ENCODE results near the gene CGB1. TPM values are rescaled to one million over a fixed set of nuclear protein-coding genes. Genes with fewer than 3 reads are reported as not detected.

CGB1 gene
- total RNA-seq, 1 experiment from 2014 or later: not detected

DNA sequence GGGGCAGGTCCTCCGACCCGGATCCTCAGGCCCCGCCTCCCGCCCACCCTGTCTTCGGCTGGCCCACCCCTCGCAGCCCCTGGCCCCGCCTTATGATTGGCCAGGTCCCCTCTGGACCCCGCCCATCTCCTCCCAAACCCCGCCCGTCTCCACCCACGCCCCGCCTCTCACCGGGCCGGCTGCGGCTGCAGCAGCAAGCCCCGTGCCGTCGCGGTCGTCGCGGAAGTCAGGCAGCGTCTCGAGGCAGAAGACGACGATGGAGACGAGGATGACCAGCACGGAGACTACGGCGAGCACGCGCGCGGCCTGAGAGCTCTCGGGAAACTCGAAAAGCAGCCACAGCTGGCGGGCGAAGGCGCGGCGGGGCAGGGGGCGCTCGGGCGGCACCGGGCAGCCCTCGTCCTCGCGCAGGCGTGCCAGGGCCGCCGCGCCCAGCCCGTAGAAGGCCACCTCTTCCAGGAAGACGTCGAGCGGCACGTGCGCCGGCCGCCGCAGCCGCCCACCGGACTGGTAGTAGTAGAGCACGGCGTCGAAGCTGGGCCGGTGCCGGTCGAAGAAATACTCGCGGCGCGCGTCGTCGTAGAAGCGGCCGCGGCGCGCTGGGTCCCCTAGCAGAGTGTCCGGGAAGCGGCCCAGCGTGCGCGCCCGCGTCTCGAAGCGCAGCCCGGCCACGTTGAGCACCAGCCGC, 35.3 kb upstream of the CGB1 start (continued):
- TF ChIP-seq GABPB1 (CRISPR knock-in tag; IDR thresholded peaks at IDR 0.05): no peak
- TF ChIP-seq MYBL2 (CRISPR knock-in tag; IDR thresholded peaks at IDR 0.05): peak; percentile 91
- TF ChIP-seq ESRRA (CRISPR knock-in tag; IDR thresholded peaks at IDR 0.05; ENCODE audit: borderline replicate concordance): peak; percentile 93; the same call in 1 of the 2 replicates
- TF ChIP-seq, protein P1, sequence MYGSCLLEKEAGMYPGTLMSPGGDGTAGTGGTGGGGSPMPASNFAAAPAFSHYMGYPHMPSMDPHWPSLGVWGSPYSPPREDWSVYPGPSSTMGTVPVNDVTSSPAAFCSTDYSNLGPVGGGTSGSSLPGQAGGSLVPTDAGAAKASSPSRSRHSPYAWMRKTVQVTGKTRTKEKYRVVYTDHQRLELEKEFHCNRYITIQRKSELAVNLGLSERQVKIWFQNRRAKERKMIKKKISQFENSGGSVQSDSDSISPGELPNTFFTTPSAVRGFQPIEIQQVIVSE (CRISPR knock-in tag; IDR thresholded peaks at IDR 0.05; ENCODE audit: borderline replicate concordance): no peak
- TF ChIP-seq SMAD4 (CRISPR knock-in tag; IDR thresholded peaks at IDR 0.05): peak; percentile 46; the same call in 1 of the 2 replicates
- TF ChIP-seq ZNF423 (CRISPR knock-in tag; IDR thresholded peaks at IDR 0.05): no peak
- TF ChIP-seq CREB1 (CRISPR knock-in tag; IDR thresholded peaks at IDR 0.05): 0 out of 2 replicates have a peak, but pooled peaks have one; percentile 33
- TF ChIP-seq IRF2 (CRISPR knock-in tag; IDR thresholded peaks at IDR 0.05; ENCODE audit: borderline replicate concordance, low read depth): no peak
- no peak; the same call in 1 of the 2 replicates for TF ChIP-seq ATF1 (CRISPR knock-in tag; IDR thresholded peaks at IDR 0.05)
- TF ChIP-seq JAZF1 (CRISPR knock-in tag; IDR thresholded peaks at IDR 0.05): no peak
- TF ChIP-seq RORB (CRISPR knock-in tag; IDR thresholded peaks at IDR 0.05): no peak
- TF ChIP-seq, protein P2, sequence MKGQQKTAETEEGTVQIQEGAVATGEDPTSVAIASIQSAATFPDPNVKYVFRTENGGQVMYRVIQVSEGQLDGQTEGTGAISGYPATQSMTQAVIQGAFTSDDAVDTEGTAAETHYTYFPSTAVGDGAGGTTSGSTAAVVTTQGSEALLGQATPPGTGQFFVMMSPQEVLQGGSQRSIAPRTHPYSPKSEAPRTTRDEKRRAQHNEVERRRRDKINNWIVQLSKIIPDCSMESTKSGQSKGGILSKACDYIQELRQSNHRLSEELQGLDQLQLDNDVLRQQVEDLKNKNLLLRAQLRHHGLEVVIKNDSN (CRISPR knock-in tag; IDR thresholded peaks at IDR 0.05): peak; percentile 65; the same call in 1 of the 2 replicates
- peak; percentile 91 for TF ChIP-seq TCF7 (CRISPR knock-in tag; IDR thresholded peaks at IDR 0.05; ENCODE audit: low read depth)
- TF ChIP-seq FOXP1 (CRISPR knock-in tag; IDR thresholded peaks at IDR 0.05; ENCODE audit: borderline replicate concordance): peak; percentile 98
- TF ChIP-seq, protein P3, sequence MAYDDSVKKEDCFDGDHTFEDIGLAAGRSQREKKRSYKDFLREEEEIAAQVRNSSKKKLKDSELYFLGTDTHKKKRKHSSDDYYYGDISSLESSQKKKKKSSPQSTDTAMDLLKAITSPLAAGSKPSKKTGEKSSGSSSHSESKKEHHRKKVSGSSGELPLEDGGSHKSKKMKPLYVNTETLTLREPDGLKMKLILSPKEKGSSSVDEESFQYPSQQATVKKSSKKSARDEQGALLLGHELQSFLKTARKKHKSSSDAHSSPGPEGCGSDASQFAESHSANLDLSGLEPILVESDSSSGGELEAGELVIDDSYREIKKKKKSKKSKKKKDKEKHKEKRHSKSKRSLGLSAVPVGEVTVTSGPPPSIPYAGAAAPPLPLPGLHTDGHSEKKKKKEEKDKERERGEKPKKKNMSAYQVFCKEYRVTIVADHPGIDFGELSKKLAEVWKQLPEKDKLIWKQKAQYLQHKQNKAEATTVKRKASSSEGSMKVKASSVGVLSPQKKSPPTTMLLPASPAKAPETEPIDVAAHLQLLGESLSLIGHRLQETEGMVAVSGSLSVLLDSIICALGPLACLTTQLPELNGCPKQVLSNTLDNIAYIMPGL (CRISPR knock-in tag; IDR thresholded peaks at IDR 0.05): peak; percentile 69; the same call in 1 of the 2 replicates
- TF ChIP-seq, protein P4, sequence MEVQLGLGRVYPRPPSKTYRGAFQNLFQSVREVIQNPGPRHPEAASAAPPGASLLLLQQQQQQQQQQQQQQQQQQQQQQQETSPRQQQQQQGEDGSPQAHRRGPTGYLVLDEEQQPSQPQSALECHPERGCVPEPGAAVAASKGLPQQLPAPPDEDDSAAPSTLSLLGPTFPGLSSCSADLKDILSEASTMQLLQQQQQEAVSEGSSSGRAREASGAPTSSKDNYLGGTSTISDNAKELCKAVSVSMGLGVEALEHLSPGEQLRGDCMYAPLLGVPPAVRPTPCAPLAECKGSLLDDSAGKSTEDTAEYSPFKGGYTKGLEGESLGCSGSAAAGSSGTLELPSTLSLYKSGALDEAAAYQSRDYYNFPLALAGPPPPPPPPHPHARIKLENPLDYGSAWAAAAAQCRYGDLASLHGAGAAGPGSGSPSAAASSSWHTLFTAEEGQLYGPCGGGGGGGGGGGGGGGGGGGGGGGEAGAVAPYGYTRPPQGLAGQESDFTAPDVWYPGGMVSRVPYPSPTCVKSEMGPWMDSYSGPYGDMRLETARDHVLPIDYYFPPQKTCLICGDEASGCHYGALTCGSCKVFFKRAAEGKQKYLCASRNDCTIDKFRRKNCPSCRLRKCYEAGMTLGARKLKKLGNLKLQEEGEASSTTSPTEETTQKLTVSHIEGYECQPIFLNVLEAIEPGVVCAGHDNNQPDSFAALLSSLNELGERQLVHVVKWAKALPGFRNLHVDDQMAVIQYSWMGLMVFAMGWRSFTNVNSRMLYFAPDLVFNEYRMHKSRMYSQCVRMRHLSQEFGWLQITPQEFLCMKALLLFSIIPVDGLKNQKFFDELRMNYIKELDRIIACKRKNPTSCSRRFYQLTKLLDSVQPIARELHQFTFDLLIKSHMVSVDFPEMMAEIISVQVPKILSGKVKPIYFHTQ (CRISPR knock-in tag; IDR thresholded peaks at IDR 0.05): no peak
- TF ChIP-seq, protein P5, sequence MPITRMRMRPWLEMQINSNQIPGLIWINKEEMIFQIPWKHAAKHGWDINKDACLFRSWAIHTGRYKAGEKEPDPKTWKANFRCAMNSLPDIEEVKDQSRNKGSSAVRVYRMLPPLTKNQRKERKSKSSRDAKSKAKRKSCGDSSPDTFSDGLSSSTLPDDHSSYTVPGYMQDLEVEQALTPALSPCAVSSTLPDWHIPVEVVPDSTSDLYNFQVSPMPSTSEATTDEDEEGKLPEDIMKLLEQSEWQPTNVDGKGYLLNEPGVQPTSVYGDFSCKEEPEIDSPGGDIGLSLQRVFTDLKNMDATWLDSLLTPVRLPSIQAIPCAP (CRISPR knock-in tag; IDR thresholded peaks at IDR 0.05): peak; percentile 93
- TF ChIP-seq, protein P6, sequence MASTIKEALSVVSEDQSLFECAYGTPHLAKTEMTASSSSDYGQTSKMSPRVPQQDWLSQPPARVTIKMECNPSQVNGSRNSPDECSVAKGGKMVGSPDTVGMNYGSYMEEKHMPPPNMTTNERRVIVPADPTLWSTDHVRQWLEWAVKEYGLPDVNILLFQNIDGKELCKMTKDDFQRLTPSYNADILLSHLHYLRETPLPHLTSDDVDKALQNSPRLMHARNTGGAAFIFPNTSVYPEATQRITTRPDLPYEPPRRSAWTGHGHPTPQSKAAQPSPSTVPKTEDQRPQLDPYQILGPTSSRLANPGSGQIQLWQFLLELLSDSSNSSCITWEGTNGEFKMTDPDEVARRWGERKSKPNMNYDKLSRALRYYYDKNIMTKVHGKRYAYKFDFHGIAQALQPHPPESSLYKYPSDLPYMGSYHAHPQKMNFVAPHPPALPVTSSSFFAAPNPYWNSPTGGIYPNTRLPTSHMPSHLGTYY (CRISPR knock-in tag; IDR thresholded peaks at IDR 0.05): no peak
- TF ChIP-seq, protein P7, sequence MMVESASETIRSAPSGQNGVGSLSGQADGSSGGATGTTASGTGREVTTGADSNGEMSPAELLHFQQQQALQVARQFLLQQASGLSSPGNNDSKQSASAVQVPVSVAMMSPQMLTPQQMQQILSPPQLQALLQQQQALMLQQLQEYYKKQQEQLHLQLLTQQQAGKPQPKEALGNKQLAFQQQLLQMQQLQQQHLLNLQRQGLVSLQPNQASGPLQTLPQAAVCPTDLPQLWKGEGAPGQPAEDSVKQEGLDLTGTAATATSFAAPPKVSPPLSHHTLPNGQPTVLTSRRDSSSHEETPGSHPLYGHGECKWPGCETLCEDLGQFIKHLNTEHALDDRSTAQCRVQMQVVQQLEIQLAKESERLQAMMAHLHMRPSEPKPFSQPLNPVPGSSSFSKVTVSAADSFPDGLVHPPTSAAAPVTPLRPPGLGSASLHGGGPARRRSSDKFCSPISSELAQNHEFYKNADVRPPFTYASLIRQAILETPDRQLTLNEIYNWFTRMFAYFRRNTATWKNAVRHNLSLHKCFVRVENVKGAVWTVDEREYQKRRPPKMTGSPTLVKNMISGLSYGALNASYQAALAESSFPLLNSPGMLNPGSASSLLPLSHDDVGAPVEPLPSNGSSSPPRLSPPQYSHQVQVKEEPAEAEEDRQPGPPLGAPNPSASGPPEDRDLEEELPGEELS (CRISPR knock-in tag; IDR thresholded peaks at IDR 0.05): peak; percentile 95
- TF ChIP-seq SMAD3 (CRISPR knock-in tag; IDR thresholded peaks at IDR 0.05; ENCODE audit: borderline replicate concordance): peak; percentile 60; the same call in 1 of the 2 replicates
- no peak for TF ChIP-seq HMGA2 (CRISPR knock-in tag; IDR thresholded peaks at IDR 0.05)
- TF ChIP-seq ELF4 (CRISPR knock-in tag; IDR thresholded peaks at IDR 0.05; ENCODE audit: low read depth): peak; percentile 66
- peak; percentile 80 for TF ChIP-seq SP1 (CRISPR knock-in tag; conservative IDR thresholded peaks at IDR 0.05)
- peak; percentile 69; the same call in 1 of the 2 replicates for TF ChIP-seq NR2C2 (CRISPR knock-in tag; IDR thresholded peaks at IDR 0.05)
- TF ChIP-seq, protein P8, sequence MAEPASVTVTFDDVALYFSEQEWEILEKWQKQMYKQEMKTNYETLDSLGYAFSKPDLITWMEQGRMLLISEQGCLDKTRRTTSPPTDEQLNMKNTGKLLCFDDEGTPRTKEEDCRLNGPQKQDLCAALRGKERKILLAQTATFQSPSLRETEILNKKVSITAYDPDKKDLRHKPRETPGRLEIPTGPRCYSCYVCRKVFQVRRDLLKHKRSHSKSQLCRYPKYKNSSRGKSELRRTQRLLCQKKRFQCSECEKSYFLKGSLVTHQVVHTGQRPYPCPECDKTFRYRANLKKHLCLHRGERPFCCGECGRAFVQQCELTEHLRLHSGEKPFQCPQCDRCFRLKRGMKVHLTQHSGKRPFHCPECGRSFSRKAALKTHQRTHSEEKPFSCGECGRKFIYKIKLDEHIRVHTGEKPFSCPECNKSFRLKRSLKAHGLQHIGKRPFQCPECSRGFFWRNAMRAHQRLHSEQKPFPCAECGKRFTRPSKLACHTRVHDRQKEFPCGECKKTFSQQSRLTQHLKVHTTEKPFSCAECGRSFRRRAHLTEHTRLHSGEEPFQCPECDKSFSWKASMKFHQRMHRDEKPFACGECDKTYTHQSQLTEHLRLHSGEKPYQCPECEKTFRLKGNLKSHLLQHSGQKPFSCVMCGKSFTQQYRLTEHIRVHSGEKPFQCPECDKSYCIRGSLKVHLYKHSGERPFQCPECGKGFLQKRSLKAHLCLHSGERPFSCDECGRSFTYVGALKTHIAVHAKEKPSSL (CRISPR knock-in tag; conservative IDR thresholded peaks at IDR 0.05): no peak
- TF ChIP-seq FOXJ3 (CRISPR knock-in tag; IDR thresholded peaks at IDR 0.05; ENCODE audit: borderline replicate concordance): no peak

Data from WTC11 (cell line).